ENCODE measurements around the gene ZNF436. TPM values are rescaled to one million over a fixed set of nuclear protein-coding genes. Genes with fewer than 3 reads are reported as not detected.

Gene ZNF436
- total RNA-seq, 1 donor from 2014 or later = 24.8 TPM

GRCh38 chr1:23396380-23396779 is 26.7 kb upstream of the ZNF436 start:
- DNase-seq (ENCODE audit: extremely low spot score, unreplicated experiment) = no peak
- no peak overlapping the region for H3K27ac Mint-ChIP-seq

GRCh38 chr1:23395849-23396248 is 26.2 kb upstream of the ZNF436 start:
- Mint-ChIP-seq H3K4me1 (ENCODE audit: unreplicated experiment) (peaks cover 18% of the 10 kb centered on the region), H3K9me3 (no peaks in the 10 kb centered on the region), H3K36me3 (peaks cover 5% of the 10 kb centered on the region), H3K4me3 (no peak overlapping the region), H3K27ac (no peak overlapping the region), H3K27me3 (no peaks in the 10 kb centered on the region)
- no peak for DNase-seq (ENCODE audit: extremely low spot score, unreplicated experiment)
- no peak for TF ChIP-seq CTCF (conservative IDR thresholded peaks at IDR 0.05)

More at GRCh38 chr1:23396380-23396779, 26.7 kb upstream of the ZNF436 start:
- Mint-ChIP-seq H3K27me3 (no peaks in the 10 kb centered on the region), H3K36me3 (peaks cover 5% of the 10 kb centered on the region), H3K4me3 (no peak overlapping the region), H3K9me3 (no peaks in the 10 kb centered on the region), H3K4me1 (ENCODE audit: unreplicated experiment) (peaks cover 18% of the 10 kb centered on the region)
- TF ChIP-seq CTCF (conservative IDR thresholded peaks at IDR 0.05) = no peak

GRCh38 chr1:23395154-23395724 is 25.6 kb upstream of the ZNF436 start:
- H3K36me3 Mint-ChIP-seq = peaks cover 5% of the 10 kb centered on the region
- peak overlapping the region; percentile 50 for H3K4me3 Mint-ChIP-seq
- H3K27me3 Mint-ChIP-seq = peaks cover 2% of the 10 kb centered on the region
- no peaks in the 10 kb centered on the region for H3K9me3 Mint-ChIP-seq
- H3K27ac Mint-ChIP-seq = peak overlapping the region; percentile 74
- TF ChIP-seq CTCF (conservative IDR thresholded peaks at IDR 0.05) = no peak
- H3K4me1 Mint-ChIP-seq (ENCODE audit: unreplicated experiment) = peaks cover 22% of the 10 kb centered on the region
- DNase-seq (ENCODE audit: extremely low spot score, unreplicated experiment) = no peak

- TF ChIP-seq CTCF (conservative IDR thresholded peaks at IDR 0.05) = no peak
- Mint-ChIP-seq H3K27ac (peak overlapping the region; percentile 74), H3K4me1 (ENCODE audit: unreplicated experiment) (peaks cover 22% of the 10 kb centered on the region), H3K9me3 (no peaks in the 10 kb centered on the region), H3K36me3 (peaks cover 5% of the 10 kb centered on the region), H3K27me3 (peaks cover 2% of the 10 kb centered on the region), H3K4me3 (peak overlapping the region; percentile 50)
- no peak for DNase-seq (ENCODE audit: extremely low spot score, unreplicated experiment)
These were observed 25.0 kb upstream of the ZNF436 start for GRCh38 chr1:23394684-23395083.

- peaks cover 5% of the 10 kb centered on the region for H3K36me3 Mint-ChIP-seq
- H3K27ac Mint-ChIP-seq = peak overlapping the region; percentile 74
- no peak overlapping the region for H3K4me3 Mint-ChIP-seq
- peaks cover 22% of the 10 kb centered on the region for H3K4me1 Mint-ChIP-seq (ENCODE audit: unreplicated experiment)
- no peak for TF ChIP-seq CTCF (conservative IDR thresholded peaks at IDR 0.05)
- no peak for DNase-seq (ENCODE audit: extremely low spot score, unreplicated experiment)
- H3K9me3 Mint-ChIP-seq = no peaks in the 10 kb centered on the region
- peaks cover 2% of the 10 kb centered on the region for H3K27me3 Mint-ChIP-seq
These were observed 24.5 kb upstream of the ZNF436 start for GRCh38 chr1:23394181-23394580.
